NCI-H524 (cell line): ENCODE results near the gene CCDC91.

Experiments used
- DNase-seq, 2 experiments: peaks; one replicate each; lab custom pipeline; 2025; lab: John Stamatoyannopoulos, UW

Gene CCDC91

DNA sequence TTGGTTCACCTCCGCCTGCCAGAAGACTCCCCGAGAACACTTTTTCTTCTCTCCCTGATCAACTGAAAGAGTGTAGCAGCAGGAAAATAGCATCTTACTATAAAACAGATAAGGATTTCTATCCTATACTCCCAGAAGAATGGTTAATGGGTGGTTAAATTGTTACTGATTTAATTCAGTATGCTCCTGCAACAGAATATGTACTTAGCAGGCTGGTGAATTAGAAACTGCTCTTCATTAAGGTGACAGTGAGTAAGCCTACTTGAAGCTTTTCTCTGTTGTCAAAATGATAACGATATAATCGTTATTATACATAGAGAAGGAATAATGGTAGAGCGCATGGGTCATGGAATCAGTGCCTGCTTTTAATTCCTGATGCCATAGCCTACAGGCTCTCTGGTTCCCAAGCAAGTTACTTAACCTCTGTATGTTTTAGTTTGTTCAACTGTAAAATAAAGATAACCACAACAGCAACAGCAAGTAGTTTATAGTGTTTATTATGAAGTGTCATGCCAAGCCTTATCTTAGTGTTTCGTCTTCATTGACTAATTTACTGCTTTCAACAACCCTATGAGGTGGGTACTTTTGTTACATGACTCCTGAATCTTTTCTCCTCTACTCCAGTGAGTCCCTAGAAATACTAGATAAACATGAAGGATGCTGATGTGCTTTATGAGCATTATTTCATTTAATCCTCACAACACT lies 392.6 kb downstream of the CCDC91 start:
- no peak for DNase-seq

DNA sequence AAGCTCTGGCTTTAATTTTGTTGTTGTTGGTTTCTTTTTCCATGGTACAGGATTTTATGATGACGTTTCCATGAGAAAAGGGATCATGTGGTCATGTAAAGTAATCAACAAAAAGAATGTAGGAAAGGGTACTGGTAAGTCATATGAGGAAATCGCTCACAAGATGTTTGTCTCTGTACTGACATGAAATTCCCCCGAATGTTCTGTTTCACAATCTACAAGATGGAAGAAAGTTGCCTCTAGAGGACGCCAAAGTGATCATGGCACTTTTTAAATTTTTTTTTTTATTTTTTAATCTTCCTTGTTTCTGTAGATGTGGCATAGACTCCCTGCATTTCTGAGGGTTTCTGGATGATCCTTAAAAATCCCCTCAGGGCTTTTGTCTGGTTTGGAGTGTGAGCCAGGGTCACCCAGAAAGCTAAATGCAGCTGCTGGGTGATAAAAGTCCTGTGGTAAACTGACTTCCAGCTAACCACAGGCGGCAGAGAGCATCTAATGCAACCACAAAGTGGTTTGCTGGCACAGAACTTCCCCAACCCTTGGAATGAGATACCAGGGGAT lies 393.5 kb downstream of the CCDC91 start:
- no peak for DNase-seq

DNA sequence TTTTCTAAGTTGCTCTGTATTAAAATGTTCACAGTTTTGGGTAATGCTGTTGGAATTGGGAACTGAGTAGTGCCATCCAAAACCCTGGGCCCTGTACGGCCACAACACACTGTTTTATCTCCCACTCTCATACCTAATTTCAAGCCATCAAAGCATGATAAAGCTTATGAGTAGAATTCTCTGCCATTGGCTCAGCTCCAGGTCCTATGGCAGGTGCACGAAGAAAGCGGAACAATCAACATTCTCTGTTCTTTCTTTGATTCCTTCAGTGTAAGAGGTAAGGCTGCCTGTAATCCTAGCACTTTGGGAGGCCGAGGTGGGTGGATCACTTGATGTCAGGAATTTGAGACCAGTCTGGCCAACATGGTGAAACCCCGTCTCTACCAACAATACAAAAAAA lies 394.9 kb downstream of the CCDC91 start:
- DNase-seq, result no peak

DNA sequence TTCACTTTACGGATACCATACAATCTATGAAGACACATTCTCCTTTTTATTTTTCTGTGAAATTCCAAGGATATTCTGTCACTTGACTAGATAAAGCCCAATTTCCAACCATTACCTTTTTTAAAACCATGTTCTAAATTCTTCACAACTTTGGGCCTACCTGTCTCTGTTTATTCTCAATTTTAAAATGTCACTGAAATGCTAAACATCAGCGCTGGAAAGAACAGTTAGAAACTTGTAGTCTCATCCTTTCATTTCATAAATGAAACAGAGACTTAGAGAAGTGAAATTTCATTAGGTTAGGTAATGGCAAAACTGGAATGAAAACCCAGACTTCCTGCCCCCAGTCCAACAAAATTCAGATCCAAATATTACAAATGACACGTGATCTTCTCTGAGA lies 396.2 kb downstream of the CCDC91 start:
- DNase-seq, result no peak

DNA sequence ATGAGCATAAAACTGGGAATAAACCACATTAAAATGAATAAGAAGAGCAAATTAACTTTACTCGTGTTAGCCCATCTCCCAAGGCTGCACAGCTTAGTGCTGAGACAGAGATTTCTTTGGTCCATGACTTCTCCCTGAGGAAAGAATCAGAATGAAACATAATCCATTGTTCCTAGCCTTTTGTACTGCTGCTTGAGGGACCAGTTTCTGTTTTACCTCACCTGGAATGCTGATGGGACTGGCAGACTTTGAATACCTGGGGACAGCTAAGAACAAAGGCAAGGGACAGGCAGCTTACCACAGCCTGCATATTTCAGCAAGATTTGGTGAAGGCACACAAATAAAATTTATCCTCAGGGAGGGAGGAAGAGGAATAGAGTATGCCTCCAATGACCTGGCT lies 401.6 kb downstream of the CCDC91 start:
- no peak for DNase-seq
